CD4-positive, alpha-beta memory T cell (primary cell): ENCODE results near the gene DDR2. TPM values are rescaled to one million over a fixed set of nuclear protein-coding genes. Genes with fewer than 3 reads are reported as not detected.

Source experiments
- CTCF ChIA-PET: fragments of 350-600 bp; sonication (Branson Sonifier 250); formaldehyde crosslinking; loops from one replicate; lab custom pipeline; 2021; ENCODE audit warnings: inconsistent platforms; ENCODE audit not compliant: partially characterized antibody; lab: Charles Lee
- POLR2A ChIA-PET: fragments of 350-600 bp; sonication (Branson Sonifier 250); formaldehyde crosslinking; loops from one replicate; lab custom pipeline; 2021; ENCODE audit not compliant: partially characterized antibody; lab: Charles Lee
- DNase-seq, 5 donors: peaks; one replicate each; pipeline versions ENCODE4 v3.0.0 to v3.0.0-alpha.2; 2020 to 2022; ENCODE audit warnings: mixed read lengths in 1 of 5
- H3K27ac ChIP-seq: one replicate; pipeline ENCODE4 v1.7.0; 2013; ENCODE audit warnings: low read depth, low read length
- H3K27me3 ChIP-seq: 2 replicates; pipeline ENCODE4 v1.7.0; 2013; ENCODE audit warnings: mild to moderate bottlenecking, low read length, moderate library complexity; ENCODE audit not compliant: insufficient read depth
- H3K36me3 ChIP-seq: 2 replicates; pipeline ENCODE4 v1.7.0; 2013; ENCODE audit warnings: mild to moderate bottlenecking, low read length, moderate library complexity; ENCODE audit not compliant: insufficient read depth
- H3K4me1 ChIP-seq: 2 replicates; pipeline ENCODE4 v1.7.0; 2013; ENCODE audit warnings: mild to moderate bottlenecking, low read length, moderate library complexity; ENCODE audit not compliant: insufficient read depth
- H3K4me3 ChIP-seq, 2 donors: one replicate each; pipeline ENCODE4 v1.7.0; 2013; ENCODE audit warnings: low read length in 2 of 2, mild to moderate bottlenecking in 1 of 2
- H3K9me3 ChIP-seq, 2 donors: one replicate each; pipeline ENCODE4 v1.7.0; 2013; ENCODE audit warnings: low read length in 2 of 2, control low read depth in 1 of 2; ENCODE audit not compliant: control insufficient read depth in 1 of 2
- H3K27ac Mint-ChIP-seq, 7 donors: one replicate each; pipeline ENCODE4 v1.8.0; 2020 to 2021; ENCODE audit warnings: mixed read lengths in 7 of 7, mild to moderate bottlenecking in 6 of 7, inconsistent platforms in 3 of 7, moderate library complexity in 3 of 7
- H3K27me3 Mint-ChIP-seq, 2 donors: one replicate each; pipeline ENCODE4 v1.8.0; 2020 to 2021; ENCODE audit warnings: mixed read lengths in 2 of 2
- H3K36me3 Mint-ChIP-seq, 2 donors: one replicate each; pipeline ENCODE4 v1.8.0; 2020 to 2021; ENCODE audit warnings: mixed read lengths in 2 of 2, inconsistent platforms in 1 of 2, mild to moderate bottlenecking in 1 of 2
- H3K4me1 Mint-ChIP-seq, 4 donors: one replicate each; pipeline ENCODE4 v1.8.0; 2020 to 2021; ENCODE audit warnings: mixed read lengths in 4 of 4, mild to moderate bottlenecking in 1 of 4
- H3K4me3 Mint-ChIP-seq, 8 donors: one replicate each; pipeline ENCODE4 v1.8.0; 2020 to 2021; ENCODE audit warnings: mixed read lengths in 8 of 8, mild to moderate bottlenecking in 7 of 8, moderate library complexity in 6 of 8, inconsistent platforms in 3 of 8
- H3K9me3 Mint-ChIP-seq, 8 donors: one replicate each; pipeline ENCODE4 v1.8.0; 2020 to 2021; ENCODE audit warnings: mixed read lengths in 8 of 8, mild to moderate bottlenecking in 5 of 8, inconsistent platforms in 3 of 8, moderate library complexity in 1 of 8
- intact Hi-C: fragments of 100-400 bp; cut with micrococcal nuclease; formaldehyde crosslinking; loops from one replicate; pipeline ENCODE4 v1.15.1; 2023
- polyA plus RNA-seq, 2 donors: library from polyadenylated mRNA; unstranded; fragments of 300-500 nt; fragmentation: Illumina TruSeq; gene quantifications; one replicate each; pipeline ENCODE4 v1.2.3, GENCODE V29; 2021
- total RNA-seq, 2 experiments: library from RNA; stranded (reverse); gene quantifications; one replicate each; pipeline ENCODE4 v1.2.3, GENCODE V29; 2021

The DDR2 gene
- total and polyA plus RNA-seq, 4 experiments from 2014 or later: 0.18 to 0.53 (median 0.47) TPM; not detected in 1

- Histone ChIP-seq H3K4me1 (no peaks in the 10 kb centered on the region), H3K4me3 (no peak overlapping the region), H3K27ac (no peak overlapping the region), H3K9me3 (no peaks in the 10 kb centered on the region), H3K36me3 (no peaks in the 10 kb centered on the region), H3K27me3 (no peaks in the 10 kb centered on the region)
- intact Hi-C loops: no loop called here
- Mint-ChIP-seq H3K27me3 (peaks cover 0 to 2% of the 10 kb centered on the region in 2 donors), H3K27ac (no peak overlapping the region), H3K4me1 (no peaks in the 10 kb centered on the region), H3K9me3 (no peaks in the 10 kb centered on the region), H3K4me3 (no peak overlapping the region), H3K36me3 (no peaks in the 10 kb centered on the region)
- ChIA-PET CTCF (no interaction called here), POLR2A (no interaction called here)
- no peak for DNase-seq
Measured at GRCh38 chr1:162706003-162706402, 73.7 kb downstream of the DDR2 start.

GRCh38 chr1:162706606-162707005 is 74.3 kb downstream of the DDR2 start:
- no peak overlapping the region for H3K4me3 Mint-ChIP-seq
- Histone ChIP-seq H3K27me3 (no peaks in the 10 kb centered on the region), H3K4me1 (no peaks in the 10 kb centered on the region), H3K4me3 (no peak overlapping the region), H3K9me3 (no peaks in the 10 kb centered on the region), H3K27ac (no peak overlapping the region), H3K36me3 (no peaks in the 10 kb centered on the region)
- H3K27ac Mint-ChIP-seq: no peak overlapping the region
- H3K27me3 Mint-ChIP-seq: peaks cover 0 to 2% of the 10 kb centered on the region in 2 donors
- ChIA-PET CTCF (no interaction called here), POLR2A (no interaction called here)
- no peaks in the 10 kb centered on the region for H3K4me1 Mint-ChIP-seq
- no peak for DNase-seq
- intact Hi-C loops: no loop called here
- H3K9me3 Mint-ChIP-seq: no peaks in the 10 kb centered on the region
- no peaks in the 10 kb centered on the region for H3K36me3 Mint-ChIP-seq

- no peaks in the 10 kb centered on the region for H3K4me1 ChIP-seq
- Mint-ChIP-seq H3K4me3 (no peak overlapping the region), H3K4me1 (no peaks in the 10 kb centered on the region), H3K9me3 (no peaks in the 10 kb centered on the region), H3K36me3 (no peaks in the 10 kb centered on the region), H3K27me3 (peaks cover 0 to 3% of the 10 kb centered on the region in 2 donors), H3K27ac (no peak overlapping the region)
- DNase-seq: no peak
- H3K27me3 ChIP-seq: no peaks in the 10 kb centered on the region
- no peak overlapping the region for H3K4me3 ChIP-seq
- H3K27ac ChIP-seq: no peak overlapping the region
- POLR2A ChIA-PET: no interaction called here
- no peaks in the 10 kb centered on the region for H3K36me3 ChIP-seq
- H3K9me3 ChIP-seq: no peaks in the 10 kb centered on the region
- intact Hi-C loops: no loop called here
- CTCF ChIA-PET: no interaction called here
Measured at GRCh38 chr1:162708286-162708685, 76.0 kb downstream of the DDR2 start.

DNA sequence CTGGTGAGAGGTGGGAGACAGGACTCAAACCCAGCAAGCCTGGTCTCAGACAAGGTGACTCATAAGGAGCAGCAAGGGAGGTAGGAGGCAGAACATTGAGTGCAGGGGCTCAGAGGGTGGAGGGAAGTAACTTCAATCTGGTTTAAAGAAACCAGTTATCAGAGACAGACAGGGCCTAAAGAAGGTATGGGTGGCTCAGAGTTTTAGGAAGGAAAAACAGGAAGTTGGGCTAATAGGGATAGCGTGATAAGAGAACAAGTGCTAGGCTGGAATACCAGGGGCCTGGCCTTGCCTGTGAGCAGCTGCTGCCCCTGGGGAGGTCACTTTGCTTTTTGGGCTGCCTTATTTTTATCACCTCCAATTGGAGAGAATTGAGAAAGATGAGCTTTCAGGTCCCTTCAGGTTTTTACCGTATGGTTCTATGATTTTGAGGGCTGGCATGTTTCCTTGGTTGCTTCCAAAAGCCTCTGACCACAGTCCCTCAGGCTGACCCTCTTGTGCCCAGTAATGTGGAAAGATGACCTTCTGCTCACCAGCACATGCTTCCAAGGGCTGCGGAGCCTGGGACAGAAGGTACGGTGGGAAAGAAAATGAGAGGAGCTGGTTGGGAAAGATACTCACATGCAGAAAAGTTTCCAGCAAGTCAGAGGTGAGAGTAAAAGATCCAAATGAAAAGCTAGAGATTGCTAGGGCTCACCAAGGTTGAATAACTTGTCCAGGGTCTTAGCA is 77.0 kb downstream of the DDR2 start:
- Mint-ChIP-seq H3K4me3 (no peak overlapping the region), H3K27ac (no peak overlapping the region)
- POLR2A ChIA-PET: no interaction called here

DNA sequence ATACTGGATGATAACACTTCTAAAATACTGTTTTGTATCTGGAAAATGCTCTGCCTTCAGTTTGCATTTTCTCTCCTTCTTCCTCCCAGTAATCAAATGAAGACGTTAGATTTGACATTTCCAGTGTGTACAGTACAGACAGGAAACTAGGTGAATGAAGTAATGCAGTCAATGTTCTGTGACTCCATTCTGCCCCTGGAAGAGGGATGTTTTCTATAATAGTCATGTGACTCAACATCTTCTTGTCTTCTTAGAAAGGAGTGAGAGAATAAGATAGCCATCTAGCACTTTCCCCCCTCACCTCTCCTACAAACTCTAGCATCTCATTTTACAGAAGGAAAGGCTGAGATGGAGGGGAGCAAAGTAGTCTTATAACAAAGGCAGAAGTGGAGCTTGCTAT is 77.6 kb downstream of the DDR2 start:
- H3K27me3 ChIP-seq: no peaks in the 10 kb centered on the region
- intact Hi-C loops: no loop called here
- no peak overlapping the region for H3K27ac ChIP-seq
- Mint-ChIP-seq H3K4me1 (no peaks in the 10 kb centered on the region), H3K27ac (no peak overlapping the region), H3K36me3 (no peaks in the 10 kb centered on the region), H3K27me3 (peaks cover 0 to 3% of the 10 kb centered on the region in 2 donors), H3K9me3 (no peaks in the 10 kb centered on the region), H3K4me3 (no peak overlapping the region)
- H3K4me3 ChIP-seq: no peak overlapping the region
- no peak for DNase-seq
- no peaks in the 10 kb centered on the region for H3K4me1 ChIP-seq
- ChIA-PET CTCF (no interaction called here), POLR2A (no interaction called here)
- H3K9me3 ChIP-seq: no peaks in the 10 kb centered on the region
- no peaks in the 10 kb centered on the region for H3K36me3 ChIP-seq

More for the DNA sequence above, 77.0 kb downstream of the DDR2 start:
- H3K36me3 ChIP-seq: no peaks in the 10 kb centered on the region
- DNase-seq: no peak
- Mint-ChIP-seq H3K27me3 (peaks cover 0 to 3% of the 10 kb centered on the region in 2 donors), H3K36me3 (no peaks in the 10 kb centered on the region), H3K4me1 (no peaks in the 10 kb centered on the region), H3K9me3 (no peaks in the 10 kb centered on the region)
- H3K27ac ChIP-seq: no peak overlapping the region
- intact Hi-C loops: no loop called here
- no peaks in the 10 kb centered on the region for H3K4me1 ChIP-seq
- no peaks in the 10 kb centered on the region for H3K9me3 ChIP-seq
- no peaks in the 10 kb centered on the region for H3K27me3 ChIP-seq
- CTCF ChIA-PET: no interaction called here
- no peak overlapping the region for H3K4me3 ChIP-seq

- H3K27me3 ChIP-seq: no peaks in the 10 kb centered on the region
- H3K4me1 Mint-ChIP-seq: no peaks in the 10 kb centered on the region
- H3K27ac Mint-ChIP-seq: peak overlapping the region in 1 of 7 donors; percentile 52
- H3K36me3 Mint-ChIP-seq: no peaks in the 10 kb centered on the region
- no peaks in the 10 kb centered on the region for H3K9me3 ChIP-seq
- no peak overlapping the region for H3K4me3 ChIP-seq
- no peak for DNase-seq
- POLR2A ChIA-PET: no interaction called here
- H3K9me3 Mint-ChIP-seq: no peaks in the 10 kb centered on the region
- H3K4me3 Mint-ChIP-seq: no peak overlapping the region
- H3K4me1 ChIP-seq: no peaks in the 10 kb centered on the region
- peaks cover 0 to 3% of the 10 kb centered on the region in 2 donors for H3K27me3 Mint-ChIP-seq
- intact Hi-C loops: no loop called here
- H3K27ac ChIP-seq: no peak overlapping the region
- no peaks in the 10 kb centered on the region for H3K36me3 ChIP-seq
- CTCF ChIA-PET: no interaction called here
Measured at GRCh38 chr1:162710345-162710744, 78.1 kb downstream of the DDR2 start.

GRCh38 chr1:162710780-162711465 is 78.7 kb downstream of the DDR2 start:
- no peaks in the 10 kb centered on the region for H3K4me1 Mint-ChIP-seq
- no peaks in the 10 kb centered on the region for H3K4me1 ChIP-seq
- CTCF ChIA-PET: no interaction called here
- H3K9me3 Mint-ChIP-seq: no peaks in the 10 kb centered on the region
- no peaks in the 10 kb centered on the region for H3K36me3 ChIP-seq
- no peak overlapping the region for H3K27ac ChIP-seq
- peak overlapping the region in 1 of 7 donors; percentile 52 for H3K27ac Mint-ChIP-seq
- no peaks in the 10 kb centered on the region for H3K27me3 ChIP-seq
- POLR2A ChIA-PET: no interaction called here
- no peak overlapping the region for H3K4me3 Mint-ChIP-seq
- intact Hi-C loops: no loop called here
- DNase-seq: no peak
- no peaks in the 10 kb centered on the region for H3K9me3 ChIP-seq
- H3K4me3 ChIP-seq: no peak overlapping the region
- peaks cover 0 to 3% of the 10 kb centered on the region in 2 donors for H3K27me3 Mint-ChIP-seq
- H3K36me3 Mint-ChIP-seq: no peaks in the 10 kb centered on the region
